Natural killer cell (primary cell): ENCODE measurements around the gene ALPK1. TPM values are rescaled to one million over a fixed set of nuclear protein-coding genes. Genes with fewer than 3 reads are reported as not detected.

Source experiments
- ATAC-seq, 3 donors: fragments of 150-1000 bp in 2 of 3; fragments of 200-7000 bp in 1 of 3; cut with Tn5 transposase; 1 replicate in 1 of 3; 2 replicates in 2 of 3; pipeline ENCODE4 v1.10.0; 2021; ENCODE audit warnings: mild to moderate bottlenecking in 2 of 3, moderate library complexity in 2 of 3
- DNase-seq, 2 donors: peaks; one replicate each; pipeline versions ENCODE4 v3.0.0 to v3.0.0-alpha.2; 2013 to 2021; ENCODE audit warnings: mixed read lengths in 1 of 2
- H3K27ac ChIP-seq: one replicate; pipeline ENCODE4 v1.5.1; 2013; ENCODE audit warnings: mild to moderate bottlenecking, low read length
- H3K27me3 ChIP-seq: one replicate; pipeline ENCODE4 v1.6.1; 2013; ENCODE audit warnings: low read length; ENCODE audit not compliant: control insufficient read depth, insufficient read depth
- H3K36me3 ChIP-seq: one replicate; pipeline ENCODE4 v1.6.1; 2013; ENCODE audit warnings: low read length; ENCODE audit not compliant: control insufficient read depth, insufficient read depth
- H3K4me1 ChIP-seq: one replicate; pipeline ENCODE4 v1.6.1; 2013; ENCODE audit warnings: low read length; ENCODE audit not compliant: control insufficient read depth, insufficient read depth
- H3K4me3 ChIP-seq: one replicate; pipeline ENCODE4 v1.5.1; 2013; ENCODE audit warnings: low read length
- H3K9me3 ChIP-seq: one replicate; pipeline ENCODE4 v1.6.1; 2013; ENCODE audit warnings: low read length; ENCODE audit not compliant: control insufficient read depth, insufficient read depth
- H3K27ac Mint-ChIP-seq, 2 donors: one replicate each; pipeline ENCODE4 v1.8.0; 2022; ENCODE audit warnings: mild to moderate bottlenecking in 2 of 2, mixed read lengths in 2 of 2, moderate library complexity in 1 of 2
- H3K27me3 Mint-ChIP-seq, 2 donors: one replicate each; pipeline ENCODE4 v1.8.0; 2022; ENCODE audit warnings: low read depth in 2 of 2, mixed read lengths in 2 of 2
- H3K36me3 Mint-ChIP-seq: one replicate; pipeline ENCODE4 v1.8.0; 2022; ENCODE audit warnings: mixed read lengths
- H3K4me1 Mint-ChIP-seq, 2 donors: one replicate each; pipeline ENCODE4 v1.8.0; 2022; ENCODE audit warnings: mixed read lengths in 2 of 2
- H3K4me3 Mint-ChIP-seq: one replicate; pipeline ENCODE4 v1.8.0; 2022; ENCODE audit warnings: mild to moderate bottlenecking, moderate library complexity, mixed read lengths
- H3K9me3 Mint-ChIP-seq, 2 donors: one replicate each; pipeline ENCODE4 v1.8.0; 2022; ENCODE audit warnings: mixed read lengths in 2 of 2
- CTCF ChIP-seq: fragments of 200-600 bp; IDR thresholded peaks from one replicate; pipeline ENCODE4 v1.8.0; 2022; ENCODE audit warnings: antibody characterized with exemption
- whole genome bisulfite sequencing: methylation state at CpG from one replicate; pipeline ENCODE4 v1.1.7; 2013; ENCODE audit warnings: missing lambda C conversion rate; ENCODE audit not compliant: insufficient coverage; 5-methylcytosine and 5-hydroxymethylcytosine counted together
- intact Hi-C: fragments of 100-400 bp; cut with micrococcal nuclease; formaldehyde crosslinking; loops from one replicate; pipeline ENCODE4 v1.14.2; 2022
- total RNA-seq, 4 donors: library from RNA; stranded (reverse); fragments of 120-200 nt in 1 of 4; gene quantifications; one replicate each; pipeline versions ENCODE4 v1.2.3 to v1.2.4, GENCODE V29; 2013 to 2022

Gene ALPK1
- total RNA-seq, 3 donors from 2014 or later (not counting 1 experiment from before 2014, with no cell fraction given), result 1.9 to 6.5 (median 3.9) TPM

DNA sequence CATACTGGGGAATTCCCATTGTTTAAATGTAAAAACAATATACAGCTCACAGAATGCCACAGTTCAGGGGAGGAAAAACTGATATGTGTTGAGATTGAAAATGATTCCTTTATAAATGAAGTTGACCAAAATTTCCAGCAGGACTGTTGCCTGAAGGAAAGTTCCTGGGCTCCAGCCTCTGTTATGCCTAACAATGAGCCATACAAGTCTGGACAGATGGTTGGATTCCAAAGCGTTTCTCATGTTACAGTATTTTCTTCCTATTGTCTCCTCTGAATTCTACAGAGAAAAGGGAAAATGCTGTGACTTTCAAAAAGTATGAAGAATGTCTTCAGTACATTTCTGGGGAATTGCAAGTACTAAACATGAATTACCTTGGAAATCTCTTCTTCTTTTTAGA, 73.3 kb downstream of the ALPK1 start:
- Mint-ChIP-seq H3K4me1 (no peaks in the 10 kb centered on the region), H3K27ac (no peak overlapping the region), H3K27me3 (peaks cover 0 to 8% of the 10 kb centered on the region in 2 donors), H3K36me3 (no peaks in the 10 kb centered on the region), H3K9me3 (peaks cover 0 to 2% of the 10 kb centered on the region in 2 donors), H3K4me3 (no peak overlapping the region)
- Histone ChIP-seq H3K4me3 (no peak overlapping the region), H3K4me1 (no peaks in the 10 kb centered on the region), H3K9me3 (no peaks in the 10 kb centered on the region), H3K36me3 (no peaks in the 10 kb centered on the region), H3K27ac (no peak overlapping the region), H3K27me3 (no peaks in the 10 kb centered on the region)
- DNase-seq (no peak), ATAC-seq (no peak)
- no peak for TF ChIP-seq CTCF
- intact Hi-C loops, result no loop called here
- WGBS, result 100% methylated on average over 1 of the region's 1 CpG

- Mint-ChIP-seq H3K36me3 (no peaks in the 10 kb centered on the region), H3K9me3 (peaks cover 0 to 2% of the 10 kb centered on the region in 2 donors), H3K27ac (no peak overlapping the region), H3K4me3 (no peak overlapping the region), H3K4me1 (no peaks in the 10 kb centered on the region), H3K27me3 (peaks cover 0 to 8% of the 10 kb centered on the region in 2 donors)
- WGBS, result 93% methylated on average over 2 of the region's 3 CpGs
- no peaks in the 10 kb centered on the region for H3K36me3 ChIP-seq
- intact Hi-C loops, result no loop called here
- no peaks in the 10 kb centered on the region for H3K9me3 ChIP-seq
- no peak for TF ChIP-seq CTCF
- H3K27ac ChIP-seq, result no peak overlapping the region
- DNase-seq (no peak), ATAC-seq (no peak)
- H3K27me3 ChIP-seq, result no peaks in the 10 kb centered on the region
- no peak overlapping the region for H3K4me3 ChIP-seq
- no peaks in the 10 kb centered on the region for H3K4me1 ChIP-seq
These were observed 74.2 kb downstream of the ALPK1 start for GRCh38 chr4:112371361-112371760.

GRCh38 chr4:112374850-112375249, 77.7 kb downstream of the ALPK1 start:
- WGBS, result no CpG with 5 or more reads among the region's 2 CpGs
- intact Hi-C loops, result no loop called here
- H3K9me3 ChIP-seq, result no peaks in the 10 kb centered on the region
- TF ChIP-seq CTCF, result no peak
- no peak overlapping the region for H3K4me3 ChIP-seq
- ATAC-seq (no peak), DNase-seq (no peak)
- H3K9me3 Mint-ChIP-seq, result peaks cover 0 to 2% of the 10 kb centered on the region in 2 donors
- no peaks in the 10 kb centered on the region for H3K36me3 ChIP-seq
- no peaks in the 10 kb centered on the region for H3K4me1 ChIP-seq
- no peaks in the 10 kb centered on the region for H3K36me3 Mint-ChIP-seq
- H3K27ac Mint-ChIP-seq, result no peak overlapping the region
- peaks cover 0 to 8% of the 10 kb centered on the region in 2 donors for H3K27me3 Mint-ChIP-seq
- no peaks in the 10 kb centered on the region for H3K4me1 Mint-ChIP-seq
- no peaks in the 10 kb centered on the region for H3K27me3 ChIP-seq
- no peak overlapping the region for H3K4me3 Mint-ChIP-seq
- no peak overlapping the region for H3K27ac ChIP-seq

GRCh38 chr4:112377171-112377570, 80.0 kb downstream of the ALPK1 start:
- no peaks in the 10 kb centered on the region for H3K36me3 Mint-ChIP-seq
- no peak for ATAC-seq
- TF ChIP-seq CTCF, result no peak
- no peaks in the 10 kb centered on the region for H3K27me3 ChIP-seq
- no peaks in the 10 kb centered on the region for H3K36me3 ChIP-seq
- DNase-seq, result no peak
- no peaks in the 10 kb centered on the region for H3K4me1 ChIP-seq
- intact Hi-C loops, result no loop called here
- no peak overlapping the region for H3K27ac ChIP-seq
- no peaks in the 10 kb centered on the region for H3K9me3 ChIP-seq
- WGBS, result 70% methylated on average over 6 of the region's 6 CpGs
- no peak overlapping the region for H3K4me3 Mint-ChIP-seq
- no peak overlapping the region for H3K27ac Mint-ChIP-seq
- peaks cover 0 to 3% of the 10 kb centered on the region in 2 donors for H3K27me3 Mint-ChIP-seq
- H3K4me3 ChIP-seq, result no peak overlapping the region
- H3K4me1 Mint-ChIP-seq, result no peaks in the 10 kb centered on the region
- no peaks in the 10 kb centered on the region for H3K9me3 Mint-ChIP-seq
